Mesenteric fat pad (tissue), 1 donor: ENCODE data around the gene OCIAD2. TPM values are rescaled to one million over a fixed set of nuclear protein-coding genes. Genes with fewer than 3 reads are reported as not detected.
"Not testable (repeated sequence)": the region's sequence is repeated elsewhere in the genome, so short reads cannot be mapped to it uniquely, and the experiment has no call there.

Experiments used
- DNase-seq: peaks from one replicate; pipeline ENCODE4 v3.0.0-alpha.2; 2020; ENCODE audit warnings: low spot score
- long read RNA-seq: library from polyadenylated mRNA; unstranded; transcript quantifications from one replicate; pipeline ENCODE4 v2.0.0, GENCODE V29; 2020
- total RNA-seq: library from RNA; stranded (reverse); fragmentation: NEBNext Ultra II Directional; extraction: Animal tissue kit (Norgen Biotek cat#: 25700); gene quantifications from one replicate; pipeline ENCODE4 v1.2.1, GENCODE V29; 2021
- donor health status: DM: yes; HTN: yes; CAD: no.

Gene OCIAD2
- 4.5 TPM for total RNA-seq
- long read RNA-seq, partial matches to known transcripts, result 0 of 2 reads
- long read RNA-seq, other reads (novel, unspliced or antisense), result 1 of 2 reads

GRCh38 chr4:48906206-48907173 is at the start of gene OCIAD2:
Gene OCIAD2, minus strand, starts transcription at chr4:48906774. Its CDS starts 2,225 bp downstream, at chr4:48904549.
- no peak for DNase-seq

GRCh38 chr4:48954314-48954713 is 47.7 kb upstream of the OCIAD2 start:
- DNase-seq, result no peak

- DNase-seq, result no peak
Observed at GRCh38 chr4:48949518-48950219, 43.1 kb upstream of the OCIAD2 start.

- no peak for DNase-seq
Observed at GRCh38 chr4:48949086-48949485, 42.5 kb upstream of the OCIAD2 start.

GRCh38 chr4:48947731-48948130 is 41.2 kb upstream of the OCIAD2 start:
- DNase-seq, result no peak

GRCh38 chr4:48945981-48946380 is 39.4 kb upstream of the OCIAD2 start:
- DNase-seq, result no peak

GRCh38 chr4:48944756-48945241 is 38.2 kb upstream of the OCIAD2 start:
- DNase-seq, result no peak

GRCh38 chr4:48944252-48944651 is 37.7 kb upstream of the OCIAD2 start:
- DNase-seq, result no peak

GRCh38 chr4:48943387-48943786 is 36.8 kb upstream of the OCIAD2 start:
- no peak for DNase-seq

- DNase-seq, result no peak
Observed at GRCh38 chr4:48939785-48940184, 33.2 kb upstream of the OCIAD2 start.

GRCh38 chr4:48938831-48939230 is 32.3 kb upstream of the OCIAD2 start:
- no peak for DNase-seq

- DNase-seq, result no peak
Observed at GRCh38 chr4:48937033-48937432, 30.5 kb upstream of the OCIAD2 start.

- DNase-seq, result no peak
Observed at GRCh38 chr4:48931459-48931858, 24.9 kb upstream of the OCIAD2 start.

GRCh38 chr4:48930654-48931053 is 24.1 kb upstream of the OCIAD2 start:
- DNase-seq, result no peak

- no peak for DNase-seq
Observed at GRCh38 chr4:48924416-48924815, 17.8 kb upstream of the OCIAD2 start.

- not testable (repeated sequence) for DNase-seq
Observed at GRCh38 chr4:48923065-48923464, 16.5 kb upstream of the OCIAD2 start.

GRCh38 chr4:48914311-48914710 is 7.7 kb upstream of the OCIAD2 start:
- DNase-seq, result no peak

- no peak for DNase-seq
Observed at GRCh38 chr4:48913346-48913745, 6.8 kb upstream of the OCIAD2 start.

- DNase-seq, result no peak
Observed at GRCh38 chr4:48912349-48912748, 5.8 kb upstream of the OCIAD2 start.

- DNase-seq, result no peak
Observed at GRCh38 chr4:48910511-48910910, 3.9 kb upstream of the OCIAD2 start.

- no peak for DNase-seq
Observed at GRCh38 chr4:48909697-48910096, 3.1 kb upstream of the OCIAD2 start.

- DNase-seq, result no peak
Observed at GRCh38 chr4:48908687-48909086, 2.1 kb upstream of the OCIAD2 start.
